OCI-LY3 (cell line): ENCODE data around the gene TUBB2A.

Experiments used
- CTCF ChIP-seq: fragments of 200-600, 300-600 bp; sonication (generic); IDR thresholded peaks from 2 replicates; pipeline ENCODE4 v1.5.1; 2014; ENCODE audit warnings: antibody characterized with exemption, low read length, low read depth
- EZH2phosphoT487 ChIP-seq: fragments of 200-600 bp; shearing (Covaris generic); IDR thresholded peaks from 2 replicates; pipeline ENCODE4 v1.6.1; 2018; ENCODE audit warnings: antibody characterized with exemption, mixed run types, low read depth

- TF ChIP-seq CTCF (no peak), EZH2phosphoT487 (no peak)
These were observed 18.0 kb downstream of the TUBB2A start for GRCh38 chr6:3139090-3139903.
